AG09319 (cell line): ENCODE data around the gene CEP112.

Experiments used
- DNase-seq: peaks from one replicate; pipeline ENCODE4 v3.0.0-alpha.2; 2010; ENCODE audit warnings: low read depth; ENCODE audit errors: extremely low read depth
- CTCF ChIP-seq: IDR thresholded peaks from 2 replicates; pipeline ENCODE4 v1.5.1; 2011; ENCODE audit warnings: low read depth, mild to moderate bottlenecking, inconsistent platforms, low read length, moderate library complexity

Gene CEP112

GRCh38 chr17:65664266-65664665 lies 527.7 kb downstream of the CEP112 start:
- no peak for DNase-seq
- TF ChIP-seq CTCF: no peak

GRCh38 chr17:65662196-65662595 lies 529.7 kb downstream of the CEP112 start:
- no peak for TF ChIP-seq CTCF
- peak; percentile 46 for DNase-seq

DNA sequence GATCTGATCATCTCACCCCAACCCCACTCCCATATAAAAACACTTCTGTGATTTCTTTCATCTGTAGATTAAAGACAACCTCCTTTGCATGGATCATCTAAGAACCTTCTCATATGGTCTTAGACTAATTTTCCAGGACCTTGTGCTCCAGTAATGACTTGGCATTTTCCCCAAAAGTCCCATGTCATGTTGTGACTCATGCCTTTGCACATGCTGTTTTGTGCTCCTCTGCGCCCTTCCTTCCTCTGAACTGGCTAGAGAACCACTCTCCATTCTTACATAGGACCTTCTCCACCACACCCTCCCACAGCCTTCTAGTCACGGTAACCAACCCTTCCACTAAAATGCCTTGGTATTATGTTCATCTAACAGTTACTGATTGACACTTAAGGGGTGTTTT lies 531.0 kb downstream of the CEP112 start:
- peak; percentile 38 for DNase-seq
- TF ChIP-seq CTCF: no peak

GRCh38 chr17:65660078-65660477 lies 531.9 kb downstream of the CEP112 start:
- no peak for TF ChIP-seq CTCF

DNA sequence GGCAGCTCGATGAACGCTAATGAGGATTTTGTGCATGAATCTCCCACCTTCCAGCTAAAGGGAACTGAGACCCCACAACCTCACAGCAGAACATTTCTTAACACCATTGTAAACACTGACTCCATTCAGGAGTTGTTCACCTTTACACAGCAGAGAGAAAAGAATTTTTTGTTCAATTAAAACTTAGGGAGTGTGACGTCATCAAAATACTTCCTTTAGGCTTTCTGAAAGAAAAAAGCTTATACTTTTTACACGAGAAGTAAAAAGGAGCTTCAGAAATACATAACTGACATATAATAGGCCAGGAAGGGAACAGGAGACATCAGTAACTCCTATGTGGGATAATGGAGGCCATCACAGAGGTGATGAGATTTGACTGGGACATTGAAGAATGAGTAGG lies 532.4 kb downstream of the CEP112 start:
- TF ChIP-seq CTCF: no peak
- no peak for DNase-seq

More at GRCh38 chr17:65660078-65660477, 531.9 kb downstream of the CEP112 start:
- no peak for DNase-seq

- TF ChIP-seq CTCF: no peak
- DNase-seq: no peak
Observed at GRCh38 chr17:65657251-65657828, 534.6 kb downstream of the CEP112 start.

GRCh38 chr17:65656390-65657250 lies 535.3 kb downstream of the CEP112 start:
- no peak for DNase-seq

More at GRCh38 chr17:65656390-65657250, 535.3 kb downstream of the CEP112 start:
- TF ChIP-seq CTCF: no peak
